Tibial nerve (tissue), 3 donors: Measurements from ENCODE around the gene SEPTIN1.

ENCODE experiments used
- CTCF ChIP-seq, 5 experiments: fragments of 200-600 bp in 3 of 5; fragments of 450-650 bp in 2 of 5; sonication (generic) in 3 of 5; IDR thresholded peaks; one replicate each; pipeline ENCODE4 v1.5.1; 2016 to 2019; ENCODE audit warnings: antibody characterized with exemption in 5 of 5, mild to moderate bottlenecking in 3 of 5, moderate library complexity in 2 of 5
- POLR2A ChIP-seq, 2 donors: fragments of 450-650 bp; IDR thresholded peaks; one replicate each; pipeline ENCODE4 v1.6.1; 2017; ENCODE audit warnings: antibody characterized with exemption in 2 of 2, mild to moderate bottlenecking in 2 of 2, moderate library complexity in 2 of 2

GRCh38 chr16:30353438-30354129, 28.8 kb downstream of the SEPTIN1 start:
- TF ChIP-seq POLR2A (IDR thresholded peaks at IDR 0.05): no peak
- TF ChIP-seq CTCF (IDR thresholded peaks at IDR 0.05): no peak
